ENCODE measurements around the gene PI4KB. TPM values are rescaled to one million over a fixed set of nuclear protein-coding genes. Genes with fewer than 3 reads are reported as not detected.

Gene PI4KB
- polyA plus RNA-seq, 4 donors, result 30.3 to 52.5 (median 33.8) TPM

DNA sequence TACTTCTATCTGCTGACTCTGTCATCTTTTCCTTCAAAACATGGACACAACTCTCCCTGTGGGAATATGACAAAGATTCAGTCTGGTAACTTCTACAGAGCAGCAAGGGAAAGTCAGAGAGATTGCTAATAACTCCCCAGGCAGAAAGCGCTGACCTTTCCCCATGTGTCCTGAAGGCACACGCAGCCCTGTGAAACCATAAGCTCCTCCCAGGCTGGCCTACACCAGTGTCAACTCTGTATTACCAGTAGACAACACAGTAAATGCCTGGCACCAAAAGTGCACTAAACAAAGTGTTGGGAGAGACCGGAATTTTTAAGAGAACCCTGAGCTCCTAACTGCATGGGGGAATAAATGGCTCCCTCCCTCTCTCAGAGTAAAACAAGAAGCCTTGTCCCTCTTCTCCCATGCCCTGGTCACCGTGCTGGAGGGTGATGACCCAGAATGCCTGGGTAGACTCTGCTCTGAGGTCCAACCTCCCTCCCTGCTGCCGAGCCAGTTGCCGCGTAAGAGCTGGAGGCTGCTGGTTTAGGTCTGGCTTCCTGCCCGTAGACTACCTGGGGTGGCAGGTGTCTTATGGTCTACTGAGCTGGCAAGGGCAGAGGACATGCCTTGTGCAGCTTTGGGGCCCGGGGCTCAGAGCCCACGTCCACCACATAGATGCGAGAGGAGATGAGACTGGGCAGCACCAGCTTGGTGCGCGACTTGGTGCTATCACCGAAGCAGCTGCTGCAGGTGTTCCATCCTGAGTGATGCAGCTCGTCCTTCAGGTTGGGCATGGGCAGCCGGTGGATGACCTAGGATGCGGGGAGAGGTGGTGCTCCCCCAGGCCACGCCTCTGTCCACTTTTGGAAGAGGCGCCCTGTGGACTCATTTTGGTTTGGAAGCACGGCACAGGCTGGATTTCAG lies 41.4 kb upstream of the PI4KB start:
- H3K27me3 ChIP-seq (ENCODE audit: control insufficient read depth in 3 of 3, insufficient read depth in 3 of 3, low read length in 3 of 3), result no peaks in the 10 kb centered on the region
- DNase-seq (peak in 1 of 2 donors; percentile 60), FAIRE-seq (no peak)
- no peak overlapping the region for H3K4me3 ChIP-seq (ENCODE audit: low read depth in 1 of 3, low read length in 3 of 3)
- peaks cover 9 to 35% (median 11%) of the 10 kb centered on the region in 3 donors for H3K4me1 ChIP-seq (ENCODE audit: control insufficient read depth in 3 of 3, insufficient read depth in 2 of 3, low read depth in 1 of 3, low read length in 2 of 3)
- peaks cover 0 to under 1% of the 10 kb centered on the region in 2 donors for H3K9me3 ChIP-seq (ENCODE audit: control insufficient read depth in 2 of 2, insufficient read depth in 1 of 2, low read depth in 1 of 2, low read length in 1 of 2)
- H3K36me3 ChIP-seq (ENCODE audit: control insufficient read depth in 3 of 3, insufficient read depth in 2 of 3, low read depth in 1 of 3, low read length in 3 of 3), result peaks cover 3 to 59% (median 9%) of the 10 kb centered on the region in 3 donors
- 31 to 82% (median 54%) methylated on average over 20 of the region's 20 CpGs for WGBS, 3 donors
- H3K27ac ChIP-seq (ENCODE audit: low read depth in 1 of 3, low read length in 2 of 3), result no peak overlapping the region

DNA sequence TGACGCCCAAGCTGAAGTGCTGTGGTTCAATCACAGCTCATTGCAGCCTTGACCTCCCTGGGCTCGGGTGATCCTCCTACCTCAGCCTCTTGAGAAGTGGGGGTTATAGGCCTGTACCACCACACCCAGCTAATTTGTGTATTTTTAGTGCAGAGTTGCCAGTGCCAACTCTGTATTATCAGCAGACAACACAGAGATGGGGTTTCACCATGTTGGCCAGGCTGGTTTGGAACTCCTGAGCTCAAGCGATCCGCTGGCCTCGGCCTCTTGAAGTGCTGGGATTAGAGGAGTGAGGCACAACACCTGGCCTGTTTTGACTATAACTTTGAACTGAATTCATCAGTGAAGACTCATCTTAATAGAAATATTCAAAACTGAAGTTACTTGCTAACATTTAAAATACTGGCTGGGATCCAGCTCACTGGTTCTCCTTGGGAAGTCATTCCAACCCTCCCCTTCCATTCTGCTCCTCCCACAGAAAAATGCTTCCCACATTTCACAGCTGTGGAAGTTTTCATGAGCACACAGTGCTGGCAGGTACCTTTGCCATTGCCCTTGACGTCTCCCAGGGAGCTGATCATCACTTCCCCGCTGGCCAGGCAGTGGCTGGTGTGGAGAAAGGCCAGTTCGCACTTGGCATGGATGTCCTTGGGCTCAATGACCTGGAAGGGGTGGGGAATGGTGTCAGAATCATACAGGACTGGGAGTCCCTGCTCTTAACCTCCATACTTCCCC lies 40.6 kb upstream of the PI4KB start:
- no peak overlapping the region for H3K27ac ChIP-seq (ENCODE audit: low read depth in 1 of 3, low read length in 2 of 3)
- WGBS, 3 donors, result 80 to 84% (median 83%) methylated on average over 8 of the region's 8 CpGs
- DNase-seq (no peak), FAIRE-seq (no peak)
- H3K9me3 ChIP-seq (ENCODE audit: control insufficient read depth in 2 of 2, insufficient read depth in 1 of 2, low read depth in 1 of 2, low read length in 1 of 2), result peaks cover 0 to 8% of the 10 kb centered on the region in 2 donors
- H3K4me1 ChIP-seq (ENCODE audit: control insufficient read depth in 3 of 3, insufficient read depth in 2 of 3, low read depth in 1 of 3, low read length in 2 of 3), result peaks cover 8 to 35% (median 9%) of the 10 kb centered on the region in 3 donors
- H3K36me3 ChIP-seq (ENCODE audit: control insufficient read depth in 3 of 3, insufficient read depth in 2 of 3, low read depth in 1 of 3, low read length in 3 of 3), result peaks cover 3 to 64% (median 9%) of the 10 kb centered on the region in 3 donors
- no peaks in the 10 kb centered on the region for H3K27me3 ChIP-seq (ENCODE audit: control insufficient read depth in 3 of 3, insufficient read depth in 3 of 3, low read length in 3 of 3)
- H3K4me3 ChIP-seq (ENCODE audit: low read depth in 1 of 3, low read length in 3 of 3), result no peak overlapping the region

GRCh38 chr1:151364996-151365395 lies 37.8 kb upstream of the PI4KB start:
- no peak overlapping the region for H3K27ac ChIP-seq (ENCODE audit: low read depth in 1 of 3, low read length in 2 of 3)
- DNase-seq (no peak), FAIRE-seq (no peak)
- peaks cover 3 to 66% (median 9%) of the 10 kb centered on the region in 3 donors for H3K36me3 ChIP-seq (ENCODE audit: control insufficient read depth in 3 of 3, insufficient read depth in 2 of 3, low read depth in 1 of 3, low read length in 3 of 3)
- 93 to 97% (median 93%) methylated on average over 4 of the region's 4 CpGs for WGBS, 3 donors
- H3K4me3 ChIP-seq (ENCODE audit: low read depth in 1 of 3, low read length in 3 of 3), result no peak overlapping the region
- no peaks in the 10 kb centered on the region for H3K27me3 ChIP-seq (ENCODE audit: control insufficient read depth in 3 of 3, insufficient read depth in 3 of 3, low read length in 3 of 3)
- H3K9me3 ChIP-seq (ENCODE audit: control insufficient read depth in 2 of 2, insufficient read depth in 1 of 2, low read depth in 1 of 2, low read length in 1 of 2), result peaks cover 0 to 16% of the 10 kb centered on the region in 2 donors
- peaks cover under 1 to 10% (median 3%) of the 10 kb centered on the region in 3 donors for H3K4me1 ChIP-seq (ENCODE audit: control insufficient read depth in 3 of 3, insufficient read depth in 2 of 3, low read depth in 1 of 3, low read length in 2 of 3)

DNA sequence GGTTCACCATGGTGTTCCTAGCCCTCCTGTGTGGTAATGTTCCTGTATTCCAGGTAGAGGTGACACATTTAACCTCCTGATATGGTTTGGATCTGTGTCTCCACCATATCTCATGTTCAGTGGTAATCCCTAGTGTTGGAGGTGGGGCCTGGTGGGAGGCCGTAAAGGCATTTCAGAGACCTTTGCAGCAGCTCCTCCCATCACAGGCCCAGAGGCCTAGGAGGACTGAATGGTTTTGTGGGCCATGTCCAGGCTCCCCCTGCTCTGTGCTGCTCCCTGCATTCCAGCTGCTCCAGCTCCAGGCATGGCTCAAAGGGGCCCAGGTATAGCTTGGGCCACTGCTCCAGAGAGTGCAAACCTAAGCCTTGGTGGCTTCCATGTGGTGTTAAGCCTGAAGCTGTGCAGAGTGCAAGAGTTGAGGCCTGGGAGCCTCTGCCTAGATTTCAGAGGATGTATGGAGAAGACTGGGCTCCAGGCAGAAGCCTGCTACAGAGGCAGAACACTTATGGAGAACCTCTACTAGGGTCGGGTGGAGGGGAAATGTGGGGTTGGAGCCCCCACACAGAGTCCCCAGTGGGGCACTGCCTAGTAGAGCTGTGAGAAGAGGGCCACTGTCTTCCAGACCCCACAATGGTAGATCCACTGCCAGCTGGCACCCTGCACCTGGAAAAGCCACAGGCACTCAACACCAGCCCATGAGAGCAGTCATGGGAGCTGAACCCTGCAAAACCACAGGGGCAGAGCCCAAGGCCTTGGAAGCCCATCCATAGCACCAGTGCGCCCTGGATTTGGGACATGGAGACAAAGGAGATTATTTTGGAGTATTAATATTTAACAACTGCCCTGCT lies 35.3 kb upstream of the PI4KB start:
- Histone ChIP-seq H3K36me3 (ENCODE audit: control insufficient read depth in 3 of 3, insufficient read depth in 2 of 3, low read depth in 1 of 3, low read length in 3 of 3) (peaks cover 0 to 48% (median 9%) of the 10 kb centered on the region in 3 donors), H3K4me3 (ENCODE audit: low read depth in 1 of 3, low read length in 3 of 3) (no peak overlapping the region)

GRCh38 chr1:151361883-151362282 lies 34.7 kb upstream of the PI4KB start:
- Histone ChIP-seq H3K36me3 (ENCODE audit: control insufficient read depth in 3 of 3, insufficient read depth in 2 of 3, low read depth in 1 of 3, low read length in 3 of 3) (peaks cover 0 to 41% (median 9%) of the 10 kb centered on the region in 3 donors), H3K4me3 (ENCODE audit: low read depth in 1 of 3, low read length in 3 of 3) (no peak overlapping the region), H3K4me1 (ENCODE audit: control insufficient read depth in 3 of 3, insufficient read depth in 2 of 3, low read depth in 1 of 3, low read length in 2 of 3) (no peaks in the 10 kb centered on the region), H3K27ac (ENCODE audit: low read depth in 1 of 3, low read length in 2 of 3) (no peak overlapping the region), H3K27me3 (ENCODE audit: control insufficient read depth in 3 of 3, insufficient read depth in 3 of 3, low read length in 3 of 3) (no peaks in the 10 kb centered on the region), H3K9me3 (ENCODE audit: control insufficient read depth in 2 of 2, insufficient read depth in 1 of 2, low read depth in 1 of 2, low read length in 1 of 2) (peaks cover 0 to 16% of the 10 kb centered on the region in 2 donors)
- no peak for FAIRE-seq
- DNase-seq, result no peak

More for the DNA sequence above, 35.3 kb upstream of the PI4KB start:
- DNase-seq (no peak), FAIRE-seq (no peak)
- H3K27me3 ChIP-seq (ENCODE audit: control insufficient read depth in 3 of 3, insufficient read depth in 3 of 3, low read length in 3 of 3), result no peaks in the 10 kb centered on the region
- no peaks in the 10 kb centered on the region for H3K4me1 ChIP-seq (ENCODE audit: control insufficient read depth in 3 of 3, insufficient read depth in 2 of 3, low read depth in 1 of 3, low read length in 2 of 3)
- WGBS, 3 donors, result 95 to 98% (median 96%) methylated on average over 3 of the region's 3 CpGs
- peaks cover 0 to 16% of the 10 kb centered on the region in 2 donors for H3K9me3 ChIP-seq (ENCODE audit: control insufficient read depth in 2 of 2, insufficient read depth in 1 of 2, low read depth in 1 of 2, low read length in 1 of 2)
- H3K27ac ChIP-seq (ENCODE audit: low read depth in 1 of 3, low read length in 2 of 3), result no peak overlapping the region

- 55 to 67% (median 61%) methylated on average over 2 of the region's 2 CpGs for WGBS, 3 donors
- Histone ChIP-seq H3K36me3 (ENCODE audit: control insufficient read depth in 3 of 3, insufficient read depth in 2 of 3, low read depth in 1 of 3, low read length in 3 of 3) (no peaks in the 10 kb centered on the region), H3K27ac (ENCODE audit: low read depth in 1 of 3, low read length in 2 of 3) (no peak overlapping the region), H3K4me3 (ENCODE audit: low read depth in 1 of 3, low read length in 3 of 3) (no peak overlapping the region), H3K27me3 (ENCODE audit: control insufficient read depth in 3 of 3, insufficient read depth in 3 of 3, low read length in 3 of 3) (no peaks in the 10 kb centered on the region), H3K4me1 (ENCODE audit: control insufficient read depth in 3 of 3, insufficient read depth in 2 of 3, low read depth in 1 of 3, low read length in 2 of 3) (no peaks in the 10 kb centered on the region), H3K9me3 (ENCODE audit: control insufficient read depth in 2 of 2, insufficient read depth in 1 of 2, low read depth in 1 of 2, low read length in 1 of 2) (peaks cover 0 to 7% of the 10 kb centered on the region in 2 donors)
- no peak for FAIRE-seq
- DNase-seq, result no peak
Measured at GRCh38 chr1:151356696-151357095, 29.5 kb upstream of the PI4KB start.

DNA sequence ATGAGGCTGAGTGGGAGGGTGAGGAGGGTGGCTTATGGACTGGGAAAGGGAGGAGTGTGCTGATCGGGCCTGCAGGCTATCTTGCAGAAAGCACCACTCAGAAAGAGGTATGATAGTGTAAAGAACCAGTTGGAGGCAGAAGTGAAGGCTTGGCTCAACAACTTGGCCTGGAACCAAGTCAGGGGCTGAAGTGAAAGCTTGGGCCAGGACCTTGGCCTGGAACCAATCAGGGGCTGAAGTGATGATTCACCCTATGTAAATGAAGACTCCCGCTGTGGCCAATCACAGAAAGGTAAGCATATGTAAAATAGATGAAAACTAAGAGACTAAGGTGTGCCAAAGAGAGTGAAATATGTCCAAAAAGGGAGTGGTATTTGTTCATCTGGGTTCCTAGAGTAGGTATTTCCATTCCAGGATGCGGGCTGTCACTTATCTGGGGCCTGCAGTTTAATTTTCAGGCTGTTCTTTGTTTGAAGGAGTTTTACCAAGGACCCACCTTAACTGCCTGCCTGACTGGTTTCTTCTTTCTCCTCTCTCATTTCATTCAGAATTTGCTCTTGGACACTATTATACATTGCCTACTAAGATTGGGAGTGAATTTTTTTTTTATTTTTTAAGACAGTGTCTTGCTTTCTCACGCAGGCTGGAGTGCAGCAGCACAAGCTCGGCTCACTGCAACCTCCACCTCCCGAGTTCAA lies 25.0 kb upstream of the PI4KB start:
- FAIRE-seq, result no peak
- 86 to 93% (median 86%) methylated on average over 6 of the region's 6 CpGs for WGBS, 3 donors

More for the DNA sequence above, 25.0 kb upstream of the PI4KB start:
- Histone ChIP-seq H3K4me1 (ENCODE audit: control insufficient read depth in 3 of 3, insufficient read depth in 2 of 3, low read depth in 1 of 3, low read length in 2 of 3) (peaks cover 0 to 5% (median 5%) of the 10 kb centered on the region in 3 donors), H3K36me3 (ENCODE audit: control insufficient read depth in 3 of 3, insufficient read depth in 2 of 3, low read depth in 1 of 3, low read length in 3 of 3) (no peaks in the 10 kb centered on the region), H3K9me3 (ENCODE audit: control insufficient read depth in 2 of 2, insufficient read depth in 1 of 2, low read depth in 1 of 2, low read length in 1 of 2) (peaks cover 0 to 17% of the 10 kb centered on the region in 2 donors), H3K27ac (ENCODE audit: low read depth in 1 of 3, low read length in 2 of 3) (no peak overlapping the region), H3K4me3 (ENCODE audit: low read depth in 1 of 3, low read length in 3 of 3) (no peak overlapping the region), H3K27me3 (ENCODE audit: control insufficient read depth in 3 of 3, insufficient read depth in 3 of 3, low read length in 3 of 3) (no peaks in the 10 kb centered on the region)
- peak in 1 of 2 donors; percentile 63 for DNase-seq
